A549 (cell line): ENCODE results near the gene ZBTB16. TPM values are rescaled to one million over a fixed set of nuclear protein-coding genes. Genes with fewer than 3 reads are reported as not detected.

ENCODE experiments used
- ATAC-seq, 2 experiments: fragments of 200-7000 bp in 1 of 2; fragments of >200 bp in 1 of 2; cut with Nextera tagmentation in 1 of 2; cut with Tn5 transposase in 1 of 2; 3 replicates each; pipeline versions ENCODE4 v1.8.0 to v1.9.1; 2018 to 2020; ENCODE audit warnings: mild to moderate bottlenecking in 1 of 2, moderate library complexity in 1 of 2
- CTCF ChIA-PET: fragments of 300-600 bp; sonication (Branson Sonifier 250); formaldehyde crosslinking; extraction: SDS; loops from one replicate; lab custom pipeline; 2021; ENCODE audit warnings: antibody characterized with exemption, inconsistent platforms; lab: Yijun Ruan, JAX
- POLR2A ChIA-PET: fragments of 350-600 bp; formaldehyde crosslinking; extraction: SDS; loops from one replicate; lab custom pipeline; 2021; ENCODE audit warnings: antibody characterized with exemption, inconsistent platforms; lab: Yijun Ruan, JAX
- DNase-seq, 2 experiments: peaks; one replicate each; pipeline versions ENCODE4 v3.0.0 to v3.0.0-alpha.2; 2011 to 2016; ENCODE audit warnings: low read depth in 1 of 2, low spot score in 1 of 2
- FAIRE-seq: peaks from 2 replicates; lab custom pipeline; 2011; peaks lifted over from hg19 to GRCh38; lab: Jason Lieb, UNC
- H3K27ac ChIP-seq, 2 experiments: fragments of >200 bp; sonication (Bioruptor Twin); formaldehyde crosslinking; 3 replicates each; pipeline ENCODE4 v1.5.1; 2016 to 2017
- H3K4me1 ChIP-seq: fragments of >200 bp; sonication (Bioruptor Twin); formaldehyde crosslinking; 3 replicates; pipeline ENCODE4 v1.6.1; 2016
- H3K4me2 ChIP-seq: fragments of >200 bp; sonication (Bioruptor Twin); formaldehyde crosslinking; 3 replicates; pipeline ENCODE4 v1.6.1; 2016
- H3K4me3 ChIP-seq: fragments of >200 bp; sonication (Bioruptor Twin); formaldehyde crosslinking; 3 replicates; pipeline ENCODE4 v1.5.1; 2016
- H3K9me3 ChIP-seq: fragments of >200 bp; sonication (Bioruptor Twin); formaldehyde crosslinking; 3 replicates; pipeline ENCODE4 v1.6.1; 2016
- CBX2 ChIP-seq: fragments of 200-600 bp; sonication (generic); IDR thresholded peaks from 2 replicates; pipeline ENCODE4 v1.6.1; 2016; ENCODE audit warnings: low read depth, mild to moderate bottlenecking, borderline replicate concordance
- CBX8 ChIP-seq: fragments of 200-600 bp; sonication (generic); IDR thresholded peaks from 2 replicates; pipeline ENCODE4 v1.6.1; 2016
- CHD2 ChIP-seq: fragments of 150-350 bp; IDR thresholded peaks from 2 replicates; pipeline ENCODE4 v1.6.1; 2014; ENCODE audit warnings: low read length; ENCODE audit not compliant: partially characterized antibody
- CHD4 ChIP-seq: fragments of 200-600 bp; sonication (generic); IDR thresholded peaks from 2 replicates; pipeline ENCODE4 v1.6.1; 2016; ENCODE audit warnings: antibody characterized with exemption, mild to moderate bottlenecking, borderline replicate concordance
- EHF ChIP-seq: fragments of 250-450 bp; sonication (Bioruptor Pico); IDR thresholded peaks from 2 replicates; pipeline ENCODE4 v1.5.0; 2020; ENCODE audit warnings: mild to moderate bottlenecking
- ELK1 ChIP-seq: fragments of 150-350 bp; IDR thresholded peaks from 2 replicates; pipeline ENCODE4 v1.6.1; 2014; ENCODE audit warnings: low read depth, mild to moderate bottlenecking, low read length
- EP300 ChIP-seq, 2 experiments: fragments of >200 bp; sonication (Bioruptor Twin); formaldehyde crosslinking; IDR thresholded peaks; 2 replicates in 1 of 2; 3 replicates in 1 of 2; pipeline ENCODE4 v1.6.1; 2016 to 2017
- FOSB ChIP-seq: fragments of 250-450 bp; sonication (Bioruptor Pico); IDR thresholded peaks from 2 replicates; pipeline ENCODE4 v1.5.0; 2020; ENCODE audit warnings: mild to moderate bottlenecking, moderate library complexity
- FOSL2 ChIP-seq, 2 experiments: fragments of 450-650 bp in 1 of 2; fragments of >200 bp in 1 of 2; sonication (Bioruptor Twin) in 1 of 2; formaldehyde crosslinking; IDR thresholded peaks; 2 replicates each; pipeline versions ENCODE4 v1.5.0 to v1.6.1; 2016 to 2020; ENCODE audit warnings: mild to moderate bottlenecking in 1 of 2, moderate library complexity in 1 of 2
- GATA3 ChIP-seq: IDR thresholded peaks from 2 replicates; pipeline ENCODE4 v1.6.1; 2012; ENCODE audit warnings: borderline replicate concordance
- HDAC2 ChIP-seq: fragments of 200-600 bp; sonication (generic); IDR thresholded peaks from 2 replicates; pipeline ENCODE4 v1.6.1; 2016
- HOXA7 ChIP-seq: fragments of 250-450 bp; sonication (Bioruptor Pico); IDR thresholded peaks from 2 replicates; pipeline ENCODE4 v1.5.0; 2020; ENCODE audit warnings: mild to moderate bottlenecking, moderate library complexity
- HOXB5 ChIP-seq: fragments of 250-450 bp; sonication (Bioruptor Pico); IDR thresholded peaks from 2 replicates; pipeline ENCODE4 v1.5.0; 2020; ENCODE audit warnings: mild to moderate bottlenecking, moderate library complexity
- MAFK ChIP-seq: fragments of 450-650 bp; IDR thresholded peaks from 2 replicates; pipeline ENCODE4 v1.6.1; 2014; ENCODE audit not compliant: partially characterized antibody
- MAZ ChIP-seq: fragments of 150-350 bp; IDR thresholded peaks from 2 replicates; pipeline ENCODE4 v1.6.1; 2014; ENCODE audit warnings: antibody characterized with exemption, low read depth, low read length, borderline replicate concordance
- MYC ChIP-seq: IDR thresholded peaks from 2 replicates; pipeline ENCODE4 v1.6.1; 2012; ENCODE audit warnings: mild to moderate bottlenecking, inconsistent platforms, low read length, improper control_type of control experiment, borderline replicate concordance
- NFE2L2 ChIP-seq: fragments of 150-350 bp; conservative IDR thresholded peaks from 2 replicates; pipeline ENCODE4 v1.6.1; 2014; ENCODE audit warnings: low read length
- NR3C1 ChIP-seq: fragments of >200 bp; sonication (Bioruptor Twin); formaldehyde crosslinking; IDR thresholded peaks from 3 replicates; pipeline ENCODE4 v1.6.1; 2017
- POLR2A ChIP-seq: IDR thresholded peaks from 2 replicates; pipeline ENCODE4 v1.6.1; 2012; ENCODE audit warnings: mild to moderate bottlenecking, low read length
- POLR2AphosphoS2 ChIP-seq: conservative IDR thresholded peaks from 2 replicates; pipeline ENCODE4 v1.6.1; 2012; ENCODE audit warnings: low read length, improper control_type of control experiment, inconsistent platforms
- RARB ChIP-seq: fragments of 250-450 bp; sonication (Bioruptor Pico); IDR thresholded peaks from 2 replicates; pipeline ENCODE4 v1.8.0; 2021; ENCODE audit warnings: mild to moderate bottlenecking, moderate library complexity
- RNF2 ChIP-seq: fragments of 200-600 bp; sonication (generic); IDR thresholded peaks from 2 replicates; pipeline ENCODE4 v1.6.1; 2016; ENCODE audit warnings: low read depth, mild to moderate bottlenecking, antibody characterized with exemption, moderate library complexity, borderline replicate concordance
- SREBF2 ChIP-seq: fragments of 450-650 bp; IDR thresholded peaks from 2 replicates; pipeline ENCODE4 v1.6.1; 2014; ENCODE audit warnings: mild to moderate bottlenecking, moderate library complexity
- TFCP2L1 ChIP-seq: fragments of 250-450 bp; sonication (Bioruptor Pico); IDR thresholded peaks from 2 replicates; pipeline ENCODE4 v1.5.0; 2021; ENCODE audit warnings: mild to moderate bottlenecking
- ZFP36 ChIP-seq: fragments of 450-650 bp; IDR thresholded peaks from 2 replicates; pipeline ENCODE4 v1.6.1; 2014; ENCODE audit warnings: borderline replicate concordance; ENCODE audit not compliant: partially characterized antibody
- ZNF302 ChIP-seq: fragments of 250-450 bp; sonication (Bioruptor Pico); IDR thresholded peaks from 2 replicates; pipeline ENCODE4 v1.9.0; 2021; ENCODE audit warnings: inconsistent platforms, mild to moderate bottlenecking, moderate library complexity
- WGBS: methylation state at CpG from one replicate; pipeline ENCODE4 v1.1.6; 2017; ENCODE audit errors: missing lambda C conversion rate; 5-methylcytosine and 5-hydroxymethylcytosine counted together
- polyA plus RNA-seq, 4 experiments: library from polyadenylated mRNA; depleted of rRNA in 3 of 4; stranded (reverse); fragments of >200 nt; fragmentation: RNase III in 1 of 4; extraction: RNeasy Plus Mini Kit Qiagen cat#74134 plus additional on column Dnase treatment in 1 of 4; gene quantifications; 2 replicates in 3 of 4; 3 replicates in 1 of 4; pipeline ENCODE4 v1.2.3, GENCODE V29; 2011 to 2017
- TF ChIP-seq, protein P1 (sequence below): IDR thresholded peaks from 2 replicates; pipeline ENCODE4 v1.6.1; 2012
- TF ChIP-seq, protein P2 (sequence below): IDR thresholded peaks from 2 replicates; pipeline ENCODE4 v1.6.1; 2012

ZBTB16 gene
- polyA plus RNA-seq, 2 of the 4 experiments (the other 2 are of a cell fraction) = not detected

GRCh38 chr11:114291842-114292680 lies 232.6 kb downstream of the ZBTB16 start:
- ChIA-PET CTCF (interaction anchor here (1.1 to 3.9 kb wide), 3 partner anchors 11 to 18 kb away, joined by 3 to 25 read pairs (median 3); no protein-coding TSS in a partner anchor), POLR2A (interaction anchor here (0.6 to 1.0 kb wide), 2 partner anchors 13 to 16 kb away, joined by 3 read pairs; no protein-coding TSS in a partner anchor)
- H3K9me3 ChIP-seq = peaks cover 3% of the 10 kb centered on the region; the same call in 1 of the 3 replicates
- ATAC-seq (no peak), DNase-seq (peak in 1 of 2 experiments; percentile 79), FAIRE-seq (peak; percentile 43)
- peak overlapping the region; percentile 80 for H3K4me2 ChIP-seq
- no peak for TF ChIP-seq CHD4
- TF ChIP-seq ELK1 = no peak
- peak; percentile 52; the same call in 1 of the 2 replicates for TF ChIP-seq HOXB5
- 0 out of 2 replicates have a peak, but pooled peaks have one; percentile 24 for TF ChIP-seq FOSL2 (IDR thresholded peaks at IDR 0.05)
- peak; percentile 41; the same call in 1 of the 2 replicates for TF ChIP-seq FOSL2 (CRISPR knock-in tag; IDR thresholded peaks at IDR 0.05)
- TF ChIP-seq EP300 (IDR thresholded peaks at IDR 0.05) = 0 out of 5 replicates have a peak, but pooled peaks of 1 of the 2 experiments have one; percentile 22
- peaks cover 58% of the 10 kb centered on the region for H3K4me1 ChIP-seq
- 1% methylated on average over 4 of the region's 4 CpGs for WGBS
- H3K4me3 ChIP-seq = peak overlapping the region; percentile 19; the same call in 1 of the 3 replicates
- H3K27ac ChIP-seq = peak overlapping the region; percentile 100

- Histone ChIP-seq H3K4me2 (peak overlapping the region; percentile 80), H3K9me3 (peaks cover 3% of the 10 kb centered on the region; the same call in 1 of the 3 replicates), H3K4me1 (peaks cover 63% of the 10 kb centered on the region), H3K27ac (peak overlapping the region; percentile 100), H3K4me3 (no peak overlapping the region)
- no peak for FAIRE-seq
- CTCF ChIA-PET = interaction anchor here (1.0 to 1.6 kb wide), 2 partner anchors 12 to 20 kb away, joined by 4 read pairs; no protein-coding TSS in a partner anchor
- TF ChIP-seq, protein P1, sequence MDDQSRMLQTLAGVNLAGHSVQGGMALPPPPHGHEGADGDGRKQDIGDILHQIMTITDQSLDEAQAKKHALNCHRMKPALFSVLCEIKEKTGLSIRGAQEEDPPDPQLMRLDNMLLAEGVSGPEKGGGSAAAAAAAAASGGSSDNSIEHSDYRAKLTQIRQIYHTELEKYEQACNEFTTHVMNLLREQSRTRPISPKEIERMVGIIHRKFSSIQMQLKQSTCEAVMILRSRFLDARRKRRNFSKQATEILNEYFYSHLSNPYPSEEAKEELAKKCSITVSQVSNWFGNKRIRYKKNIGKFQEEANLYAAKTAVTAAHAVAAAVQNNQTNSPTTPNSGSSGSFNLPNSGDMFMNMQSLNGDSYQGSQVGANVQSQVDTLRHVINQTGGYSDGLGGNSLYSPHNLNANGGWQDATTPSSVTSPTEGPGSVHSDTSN = no peak
- TF ChIP-seq SREBF2 (no peak), RNF2 (no peak), ZFP36 (no peak), CBX2 (no peak)
- no peak for ATAC-seq
- 35% methylated on average over 1 of the region's 1 CpG for WGBS
- no peak for DNase-seq
- POLR2A ChIA-PET = no interaction called here
Observed at GRCh38 chr11:114293201-114293711, 233.7 kb downstream of the ZBTB16 start.

- ChIA-PET POLR2A (interaction anchor here (0.6 to 1.9 kb wide), 12 partner anchors 8 to 1121 kb away, joined by 3 to 15 read pairs (median 6); partner anchors contain the start of gene REXO2), CTCF (interaction anchor here (1.5 to 1.6 kb wide), 2 partner anchors 11 to 15 kb away, joined by 3 to 8 read pairs; no protein-coding TSS in a partner anchor)
- no peaks in the 10 kb centered on the region for H3K9me3 ChIP-seq
- FAIRE-seq (no peak), ATAC-seq (peak; percentile 67 to 72), DNase-seq (peak in 1 of 2 experiments; percentile 87)
- peaks cover 51% of the 10 kb centered on the region for H3K4me1 ChIP-seq
- peak within 1 kb of the TSS; percentile 100 for H3K27ac ChIP-seq
- peak within 1 kb of the TSS; percentile 75 for H3K4me3 ChIP-seq
- 6% methylated on average over 11 of the region's 11 CpGs for WGBS
- peak within 1 kb of the TSS; percentile 94 for H3K4me2 ChIP-seq
- no peak for TF ChIP-seq POLR2A
- no peak for TF ChIP-seq NFE2L2
- no peak; the same call in 1 of the 2 replicates for TF ChIP-seq EHF (CRISPR knock-in tag)
- no peak for TF ChIP-seq HDAC2
- no peak for TF ChIP-seq CBX8
- no peak for TF ChIP-seq NR3C1
- no peak for TF ChIP-seq SREBF2
- no peak for TF ChIP-seq POLR2AphosphoS2
- no peak for TF ChIP-seq RNF2
- TF ChIP-seq MAFK = no peak
- TF ChIP-seq FOSB = 0 out of 2 replicates have a peak, but pooled peaks have one; percentile 48
- TF ChIP-seq MAZ = no peak
- TF ChIP-seq HOXB5 = no peak
- TF ChIP-seq HOXA7 (CRISPR knock-in tag) = peak; percentile 12; the same call in 1 of the 2 replicates
- peak; percentile 35 to 68; a peak in 2 of 5 replicates for TF ChIP-seq EP300 (IDR thresholded peaks at IDR 0.05)
- TF ChIP-seq, protein P2, sequence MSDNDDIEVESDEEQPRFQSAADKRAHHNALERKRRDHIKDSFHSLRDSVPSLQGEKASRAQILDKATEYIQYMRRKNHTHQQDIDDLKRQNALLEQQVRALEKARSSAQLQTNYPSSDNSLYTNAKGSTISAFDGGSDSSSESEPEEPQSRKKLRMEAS = no peak
- peak; percentile 14; the same call in 1 of the 2 replicates for TF ChIP-seq GATA3
- TF ChIP-seq TFCP2L1 (CRISPR knock-in tag) = 0 out of 2 replicates have a peak, but pooled peaks have one; percentile 20
- no peak for TF ChIP-seq MYC
- TF ChIP-seq CHD2 = no peak
- no peak for TF ChIP-seq ZNF302 (CRISPR knock-in tag)
- peak; percentile 63; the same call in 1 of the 2 replicates for TF ChIP-seq RARB (CRISPR knock-in tag)
- TF ChIP-seq CHD4 = no peak
Observed at GRCh38 chr11:114295676-114296604, 236.4 kb downstream of the ZBTB16 start, which contains the start of gene NNMT. Gene NNMT, plus strand, starts transcription at chr11:114296399. Its CDS starts 158 bp downstream, at chr11:114296557.
